HG02852 (cell line): Measurements from ENCODE around the gene TIMM22.
"Not testable (repeated sequence)": the region's sequence is repeated elsewhere in the genome, so short reads cannot be mapped to it uniquely, and the experiment has no call there.

ENCODE experiments used
- ATAC-seq: cut with Tn5 transposase; IDR thresholded peaks from one replicate; pipeline ENCODE4 v1.9.1; 2021; ENCODE audit warnings: mild to moderate bottlenecking, moderate library complexity; ENCODE audit not compliant: unreplicated experiment

TIMM22 gene

DNA sequence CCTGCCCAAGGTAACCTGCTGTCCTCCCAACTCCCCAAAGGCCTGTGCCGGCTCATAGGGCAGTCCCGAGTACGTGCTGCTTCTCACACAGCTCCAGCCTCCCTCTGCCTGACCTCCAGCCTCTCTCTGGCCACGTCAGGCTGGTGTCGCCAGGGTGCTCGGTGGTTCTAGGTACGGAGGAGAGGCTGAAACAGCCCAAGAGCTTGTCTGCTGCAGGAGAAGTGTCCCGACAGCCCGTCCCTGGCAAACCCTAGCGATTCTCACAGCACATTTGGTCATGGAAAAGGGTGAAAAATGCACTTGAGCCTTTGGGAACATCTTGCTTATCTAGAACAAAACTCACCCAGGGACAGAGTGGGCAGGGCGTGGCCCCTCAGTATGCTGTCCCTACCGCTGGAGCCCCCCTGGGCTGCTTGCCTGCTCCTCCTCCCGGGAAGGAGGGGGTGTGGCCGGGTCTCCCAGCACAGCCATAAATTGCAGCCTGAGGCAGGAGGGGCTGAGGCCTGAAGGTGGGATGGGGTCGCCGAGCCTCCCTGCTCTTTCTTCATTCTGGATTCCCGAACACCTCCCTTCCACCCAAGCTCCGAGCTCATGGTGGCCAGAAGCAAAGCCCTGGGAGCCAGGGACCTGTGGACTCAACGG, 40.4 kb downstream of the TIMM22 start:
- ATAC-seq: no peak

DNA sequence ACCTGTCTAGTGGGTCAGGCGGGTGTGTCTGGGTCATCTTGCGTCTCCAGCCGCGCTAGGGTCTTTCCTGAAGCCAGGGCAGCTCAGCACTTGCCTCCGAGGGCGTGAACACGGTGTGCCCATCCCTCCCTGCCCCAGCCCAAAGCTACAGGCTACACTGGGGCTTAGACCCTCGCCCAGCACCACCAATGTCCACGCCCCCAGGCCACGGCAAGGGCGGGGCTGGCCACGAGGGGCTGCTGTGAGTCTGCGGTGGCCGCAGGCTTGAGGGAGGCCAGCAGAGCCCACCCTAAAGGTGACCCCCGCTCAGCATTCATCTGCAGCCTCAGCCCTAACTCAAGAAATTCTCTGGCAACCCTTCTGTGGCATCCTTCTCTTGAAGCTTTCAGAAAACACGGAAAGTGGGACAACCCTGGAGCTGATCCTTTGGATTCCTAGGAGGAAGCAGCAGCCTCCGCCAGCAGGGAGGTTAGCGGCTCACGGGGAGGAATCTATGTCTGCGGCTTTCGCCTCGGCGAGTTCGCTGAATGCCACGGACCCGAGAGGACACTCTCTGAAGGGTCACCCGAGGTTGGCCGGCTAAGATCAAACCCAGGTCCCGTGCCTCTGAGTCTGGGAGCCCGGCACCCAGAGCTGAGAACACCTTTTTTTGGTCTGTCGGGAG, 41.7 kb downstream of the TIMM22 start:
- no peak for ATAC-seq

DNA sequence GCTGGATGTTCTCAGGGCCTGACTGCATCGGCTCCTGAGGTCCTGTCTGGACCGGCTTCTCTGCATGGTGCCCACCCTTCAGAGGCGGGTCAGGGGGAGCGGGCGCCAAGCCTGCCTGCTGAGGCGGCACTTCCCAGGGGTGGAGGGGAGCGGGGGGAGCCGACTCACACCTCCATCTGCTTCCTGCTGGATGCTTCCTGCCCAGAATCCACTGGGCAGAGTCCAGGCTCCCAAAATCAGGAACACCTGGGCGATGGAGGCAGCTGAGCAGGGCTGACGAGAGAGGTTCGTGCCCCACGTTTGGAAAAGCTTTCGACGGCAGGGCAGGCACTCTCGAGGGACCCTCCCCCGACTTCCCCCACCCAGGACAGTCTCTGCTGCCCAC, 42.2 kb downstream of the TIMM22 start:
- no peak for ATAC-seq

DNA sequence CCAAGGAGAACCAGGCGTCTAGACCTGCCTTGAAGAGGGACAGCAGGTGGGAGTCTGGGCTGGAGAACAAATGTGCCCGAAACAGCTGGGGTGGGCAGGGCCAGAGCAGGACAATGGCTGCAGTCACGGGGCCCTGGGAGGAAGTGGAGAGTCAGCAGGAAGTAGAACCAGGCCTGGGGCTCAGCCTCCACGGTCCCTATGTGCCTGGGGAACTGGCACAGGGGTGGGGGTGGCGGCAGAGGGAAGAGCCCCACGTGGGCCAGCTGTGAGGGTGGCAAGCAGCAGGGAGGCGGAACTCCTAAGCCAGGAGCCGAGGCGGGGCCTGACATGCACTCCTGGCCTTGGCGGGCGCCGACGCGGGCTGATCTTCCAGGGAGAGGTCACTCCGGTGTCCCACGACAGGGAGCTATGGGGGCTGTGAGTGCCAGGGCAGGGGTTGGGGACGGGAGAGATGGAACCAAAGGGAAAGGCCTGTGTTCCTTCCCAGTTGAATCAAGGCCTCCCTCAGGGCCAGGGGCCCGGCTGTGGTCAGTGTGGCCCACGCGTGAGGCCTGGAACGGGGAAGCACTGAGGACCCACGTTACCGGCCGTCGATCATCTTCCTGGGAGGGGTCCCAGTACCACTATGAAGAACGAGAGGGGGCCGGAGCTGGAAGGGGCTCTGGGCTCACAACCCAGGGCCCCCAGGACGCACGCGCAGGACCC, 42.7 kb downstream of the TIMM22 start:
- no peak for ATAC-seq

DNA sequence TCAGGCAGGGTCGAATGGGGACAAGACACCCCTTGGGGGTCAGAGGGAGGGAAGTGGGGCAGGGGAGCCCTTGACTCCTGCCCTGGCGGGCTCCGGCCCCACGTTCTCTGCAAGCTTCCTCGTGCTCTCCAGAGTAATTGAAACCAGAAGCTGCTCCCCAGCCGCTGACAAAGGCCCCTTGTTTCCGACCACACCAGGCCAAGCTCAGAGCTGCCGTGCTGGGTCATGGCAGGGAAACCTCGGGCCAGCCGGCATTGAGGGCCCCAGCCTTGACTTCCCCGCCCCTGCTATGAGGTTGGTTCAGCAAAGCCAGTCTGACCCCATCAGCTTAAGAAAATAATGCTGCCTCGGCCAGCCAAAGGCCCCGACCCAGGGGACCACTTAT, 43.3 kb downstream of the TIMM22 start:
- ATAC-seq: no peak

DNA sequence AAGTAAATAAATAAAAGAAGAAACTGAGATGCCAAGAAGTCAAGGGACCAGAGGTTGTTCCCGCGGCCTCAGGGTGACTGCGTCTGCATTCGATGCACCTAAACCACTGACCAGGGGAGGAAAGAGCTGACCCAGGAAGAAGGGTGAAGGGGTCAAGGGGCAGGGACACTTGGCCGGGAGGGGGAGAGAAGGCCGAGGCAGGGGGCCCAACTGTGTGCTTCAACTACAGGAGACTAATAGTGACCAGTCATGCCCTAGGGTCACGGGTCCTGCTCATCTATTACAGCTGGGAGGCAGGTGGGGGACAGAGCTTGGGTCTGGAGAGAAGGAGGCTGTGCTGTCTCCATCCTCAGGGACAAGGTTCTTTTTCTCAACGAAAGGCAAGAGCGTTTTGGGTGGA, 44.8 kb downstream of the TIMM22 start:
- ATAC-seq: no peak

DNA sequence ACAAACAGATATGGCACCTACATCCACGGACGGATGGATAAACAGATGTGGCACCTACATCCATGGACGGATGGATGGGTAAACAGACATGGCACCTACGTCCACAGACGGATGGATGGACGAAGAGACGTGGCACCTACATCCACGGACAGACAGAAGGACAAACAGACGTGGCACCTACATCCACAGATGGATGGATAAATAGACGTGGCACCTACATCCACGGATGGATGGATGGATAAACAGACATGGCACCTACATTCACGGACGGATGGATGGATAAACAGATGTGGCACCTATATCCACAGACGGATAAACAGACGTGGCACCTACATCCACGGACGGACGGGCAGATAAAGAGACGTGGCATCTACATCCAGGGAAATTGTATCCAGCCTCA, 45.6 kb downstream of the TIMM22 start:
- no peak for ATAC-seq

DNA sequence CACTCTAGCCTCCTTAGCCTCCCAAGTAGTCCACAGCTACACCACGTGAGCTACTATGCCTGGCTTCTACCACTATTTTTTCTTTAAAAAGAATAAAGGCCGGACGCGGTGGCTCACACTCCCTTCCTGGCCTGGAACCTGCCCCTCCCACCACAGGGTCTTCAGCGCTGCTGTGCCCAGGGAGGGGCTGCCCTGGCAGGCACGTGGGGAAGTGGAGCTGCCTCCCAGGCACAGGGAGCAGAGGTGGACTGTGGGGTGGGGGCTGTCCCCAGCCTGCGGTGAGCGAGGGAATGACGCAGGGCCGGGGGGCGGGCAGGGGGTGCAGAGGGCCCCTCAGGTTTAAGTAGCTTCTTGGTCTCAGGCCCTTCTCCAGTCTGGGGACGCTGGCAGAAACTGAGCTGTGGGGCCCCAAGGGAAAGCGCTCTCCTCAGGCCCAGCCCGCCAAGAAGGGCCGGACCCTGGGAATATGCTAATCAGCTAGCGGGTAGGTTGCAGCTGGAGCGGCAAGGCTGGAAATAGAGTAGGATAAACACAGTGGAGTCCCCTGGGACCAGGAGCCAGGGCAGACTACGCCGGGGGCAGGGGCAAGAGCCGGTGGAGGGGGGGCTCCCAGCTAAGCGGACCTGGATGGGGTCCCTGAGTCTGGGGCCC, 46.8 kb downstream of the TIMM22 start:
- no peak for ATAC-seq

DNA sequence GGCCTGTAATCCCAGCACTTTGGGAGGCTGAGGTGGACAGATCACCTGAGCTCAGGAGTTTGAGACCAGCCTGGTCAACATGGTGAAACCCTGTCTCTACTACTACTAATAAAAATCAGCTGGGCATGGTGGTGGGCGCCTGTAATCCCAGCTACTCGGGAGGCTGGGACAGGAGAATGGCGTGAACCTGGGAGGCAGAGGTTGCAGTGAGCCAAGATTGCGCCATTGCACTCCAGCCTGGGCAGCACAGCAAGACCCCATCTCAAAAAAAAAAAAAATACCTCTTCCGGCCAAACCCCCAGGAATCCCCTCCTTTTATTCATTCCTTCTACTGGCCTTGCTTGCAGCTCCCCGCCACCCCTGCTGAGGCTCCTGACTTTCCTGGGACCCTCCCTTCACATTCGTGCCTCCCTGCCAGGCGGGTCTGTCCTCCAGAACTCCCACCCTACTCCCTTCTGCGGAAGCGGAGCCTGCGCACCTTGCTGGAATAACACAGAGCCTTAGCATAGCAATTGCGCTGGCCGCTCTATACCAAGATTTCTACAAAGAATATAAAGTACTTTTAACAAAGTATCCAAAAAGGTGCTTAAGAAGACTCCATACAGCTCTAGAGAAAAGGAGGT, 47.6 kb downstream of the TIMM22 start:
- ATAC-seq: not testable (repeated sequence)

DNA sequence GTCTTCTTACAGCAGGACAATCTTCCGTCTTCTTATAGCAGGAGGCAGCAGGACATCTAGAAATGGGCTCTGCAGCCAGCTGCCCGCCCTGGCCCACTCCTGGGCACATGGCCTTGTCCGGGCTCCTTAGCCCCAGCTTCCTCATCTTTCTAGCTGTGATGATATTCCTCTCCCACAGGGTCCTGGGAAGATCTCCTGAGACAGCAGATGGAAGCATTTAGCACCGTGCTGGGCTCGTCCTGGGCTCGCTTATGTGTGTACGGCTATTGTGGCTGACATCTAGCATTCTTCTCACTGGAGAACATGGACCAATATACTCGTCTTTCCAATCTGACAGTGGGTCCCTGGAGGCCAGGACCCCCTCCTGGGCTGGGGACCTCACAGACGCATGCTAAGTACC, 48.5 kb downstream of the TIMM22 start:
- no peak for ATAC-seq

DNA sequence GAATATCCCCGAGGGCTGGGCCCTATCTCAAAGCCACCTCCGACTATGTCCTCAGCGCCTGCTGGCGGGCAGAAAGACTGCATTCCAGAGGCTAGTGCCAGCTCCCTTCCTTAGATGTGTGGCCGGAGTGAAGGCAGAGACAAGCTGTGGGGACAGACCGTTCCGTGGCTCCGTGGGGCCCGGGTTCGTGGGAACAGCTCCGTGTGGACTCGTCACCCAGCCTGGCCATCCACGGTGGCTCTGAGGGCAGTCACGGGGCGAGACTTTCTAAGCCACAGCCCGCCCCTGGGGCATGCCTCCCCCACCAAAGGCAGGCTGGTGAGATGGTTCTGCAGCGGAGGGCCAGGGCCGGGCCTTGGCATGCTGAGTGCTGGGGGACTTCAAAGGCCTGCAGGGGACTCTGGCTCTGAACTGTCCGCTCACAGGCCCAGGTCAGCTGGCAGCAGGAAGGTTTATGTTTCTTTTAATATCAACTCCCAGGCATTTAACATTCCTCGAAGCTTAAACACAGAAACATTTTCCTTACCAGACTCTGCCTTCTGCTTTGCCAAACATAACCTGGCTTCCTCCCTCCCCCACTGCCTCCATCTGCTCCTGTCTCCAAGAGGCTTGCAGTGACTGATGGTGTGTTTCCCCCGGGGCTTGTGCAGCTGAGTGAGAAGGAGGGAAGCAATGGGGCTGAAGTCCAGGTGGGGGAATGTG, 50.4 kb downstream of the TIMM22 start:
- no peak for ATAC-seq

DNA sequence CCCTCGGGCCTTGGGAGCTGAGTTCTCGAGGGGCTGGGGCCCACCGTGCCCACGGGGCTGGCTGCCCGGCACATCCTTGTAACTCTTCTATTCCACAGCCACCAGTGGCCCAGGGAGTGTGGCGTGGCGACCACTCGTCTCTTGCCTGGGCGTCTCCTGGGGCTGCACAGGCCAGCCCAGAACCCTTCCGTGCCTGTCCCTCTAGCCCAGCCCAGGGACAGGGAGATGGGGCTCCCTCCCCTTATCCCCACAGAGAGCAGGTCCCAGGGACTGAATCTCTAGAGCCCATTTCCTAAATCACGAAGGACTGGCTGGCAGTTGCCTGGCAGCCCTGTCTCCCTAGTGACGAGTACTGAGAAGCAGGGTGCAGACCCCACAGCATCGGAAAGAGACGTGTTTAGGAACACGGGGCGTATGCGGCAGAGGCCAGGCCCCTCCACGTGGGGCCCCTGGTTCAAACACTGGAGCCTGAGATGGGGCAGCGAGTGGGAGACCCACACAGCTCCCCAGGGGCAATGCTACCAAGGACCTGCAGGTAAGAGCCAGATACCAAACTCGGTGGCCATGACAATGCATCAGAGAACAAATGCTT, 51.0 kb downstream of the TIMM22 start:
- no peak for ATAC-seq

DNA sequence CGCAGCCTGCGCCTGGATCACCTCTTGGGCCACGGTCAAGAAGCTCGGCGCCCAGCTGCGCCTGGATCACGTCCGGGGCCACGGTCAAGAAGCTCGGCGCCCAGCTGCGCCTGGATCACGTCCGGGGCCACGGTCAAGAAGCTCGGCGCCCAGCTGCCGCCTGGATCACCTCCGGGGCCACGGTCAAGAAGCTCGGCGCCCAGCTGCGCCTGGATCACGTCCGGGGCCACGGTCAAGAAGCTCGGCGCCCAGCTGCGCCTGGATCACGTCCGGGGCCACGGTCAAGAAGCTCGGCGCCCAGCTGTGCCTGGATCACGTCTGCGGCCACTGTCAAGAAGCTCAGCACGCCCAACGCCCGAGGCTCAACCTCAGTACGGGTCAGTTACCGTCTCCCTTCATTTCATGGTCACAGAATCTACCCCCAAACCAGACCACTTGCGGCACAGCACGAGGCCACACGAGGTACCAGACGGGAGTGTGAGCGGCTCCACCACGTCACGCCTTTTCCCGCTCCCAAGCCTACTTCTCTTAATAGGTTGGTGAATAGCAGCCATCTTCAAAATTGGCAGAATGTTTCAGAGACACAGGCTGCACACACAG, 51.7 kb downstream of the TIMM22 start:
- ATAC-seq: not testable (repeated sequence)

DNA sequence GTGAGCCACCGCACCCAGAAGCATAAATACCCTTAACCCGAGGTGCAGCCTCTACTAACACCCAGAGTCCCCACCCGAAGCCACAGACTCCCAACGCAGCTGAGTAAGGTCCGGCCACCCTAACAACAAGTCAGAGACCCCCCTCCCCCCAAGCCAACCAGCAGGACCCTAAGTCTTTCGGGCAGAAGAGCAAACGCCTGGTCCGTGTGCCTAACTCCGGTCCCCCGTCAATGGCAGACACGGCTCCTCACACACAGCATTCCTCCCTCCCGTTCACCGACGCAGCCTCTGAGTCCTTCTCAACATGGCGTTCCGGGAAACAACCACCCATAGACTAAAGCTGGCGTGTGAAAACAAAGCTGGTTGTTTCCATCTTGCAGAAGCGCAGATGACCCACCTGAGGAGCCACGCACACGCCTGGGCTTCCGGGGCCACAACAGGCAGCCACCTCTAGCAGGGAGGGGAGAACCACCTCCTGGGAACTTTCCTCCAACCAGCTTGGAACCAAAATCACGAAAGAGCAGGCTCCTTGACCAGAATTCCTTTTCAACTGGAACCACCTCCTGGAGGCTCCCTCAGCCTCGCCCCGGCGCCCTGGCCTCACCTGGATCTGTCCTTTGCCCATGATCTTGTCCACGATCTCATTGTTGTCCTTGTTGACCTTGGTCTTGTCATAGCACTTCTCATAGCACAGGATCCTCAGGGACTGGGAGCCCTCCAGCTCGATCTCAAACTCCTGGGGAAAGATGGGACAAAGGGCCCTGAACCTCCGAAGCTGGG, 52.7 kb downstream of the TIMM22 start:
- ATAC-seq: no peak

DNA sequence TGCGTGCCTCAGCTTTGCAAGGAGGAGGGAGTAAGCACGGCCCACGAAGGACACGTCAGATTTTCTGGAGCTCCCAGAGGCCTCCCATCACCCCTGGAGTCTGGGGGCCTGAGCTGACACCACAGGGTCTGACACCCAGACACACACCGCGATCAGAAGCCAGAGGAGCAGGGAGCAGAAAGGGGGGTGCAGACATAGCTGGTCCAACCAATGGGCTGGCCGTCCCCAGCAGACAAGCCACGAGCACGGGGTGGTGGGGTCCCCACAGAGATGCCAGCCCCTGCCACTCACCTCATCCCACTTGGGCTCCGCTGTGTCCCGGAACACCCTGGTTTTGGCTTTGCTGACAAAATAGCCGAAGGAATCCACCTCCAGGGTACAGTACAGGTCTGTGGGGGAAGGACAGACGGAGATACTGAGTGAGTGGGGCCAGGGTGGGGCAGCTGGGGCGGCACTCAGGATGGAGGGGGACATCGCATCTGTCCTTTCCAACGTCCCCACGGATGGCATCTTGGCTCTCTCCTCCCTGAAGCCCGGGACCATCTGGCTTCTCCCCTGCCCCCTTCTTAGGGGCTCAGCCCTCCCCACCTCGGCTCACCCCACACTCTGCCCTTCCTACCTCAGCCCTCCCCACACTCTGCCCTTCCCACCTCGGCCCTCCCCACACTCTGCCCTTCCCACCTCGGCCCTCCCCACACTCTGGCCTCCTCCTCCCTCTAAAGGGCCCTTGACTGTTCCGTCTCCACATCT, 53.5 kb downstream of the TIMM22 start:
- no peak for ATAC-seq

DNA sequence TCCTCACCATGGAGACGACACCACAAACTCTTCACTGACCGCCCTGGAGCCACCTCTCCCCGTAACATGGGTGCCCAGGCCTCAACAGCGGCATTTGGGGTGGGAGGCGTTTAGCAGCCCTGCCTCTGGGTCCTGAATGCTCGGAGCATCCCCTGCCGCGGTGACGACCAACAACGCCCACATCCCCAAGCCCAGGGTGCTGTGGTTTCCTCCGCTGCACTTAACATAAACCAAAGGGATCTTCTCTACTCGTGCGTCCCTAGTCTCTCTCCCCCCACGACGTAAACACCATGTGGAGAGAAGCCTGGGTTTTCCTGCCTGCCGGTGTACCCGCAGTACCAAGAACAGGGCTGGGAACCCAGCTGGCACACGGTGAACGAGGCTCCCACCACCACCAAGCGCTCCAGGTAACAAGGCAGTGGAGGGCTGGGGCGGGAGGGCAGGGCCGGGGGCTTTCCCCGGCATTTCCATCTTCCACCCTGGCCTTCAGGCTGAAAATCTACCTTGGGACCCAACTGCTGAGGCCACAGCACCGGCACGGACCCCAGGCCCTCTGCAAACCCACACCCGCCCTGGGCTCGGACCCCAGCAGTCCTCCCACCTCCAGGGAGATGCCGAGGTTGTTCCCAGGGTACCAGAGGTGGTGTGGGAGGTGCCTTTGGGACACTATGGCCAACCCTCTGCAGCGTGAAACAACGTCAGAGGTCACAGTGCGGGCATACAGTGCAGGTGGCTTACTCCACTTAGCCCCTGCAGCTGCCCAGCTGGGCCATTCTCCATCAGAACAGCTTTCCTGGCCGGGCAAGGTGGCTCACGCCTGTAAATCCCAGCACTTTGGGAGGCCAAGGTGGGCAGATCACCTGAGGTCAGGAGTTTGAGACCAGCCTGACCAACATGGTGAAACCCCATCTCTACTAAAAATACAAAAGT, 54.3 kb downstream of the TIMM22 start:
- no peak for ATAC-seq
